ENCODE data around the gene NKRF. TPM values are rescaled to one million over a fixed set of nuclear protein-coding genes. Genes with fewer than 3 reads are reported as not detected.

The NKRF gene
- total and polyA plus RNA-seq, 9 donors, result 4.9 to 12.5 (median 9.5) TPM

DNA sequence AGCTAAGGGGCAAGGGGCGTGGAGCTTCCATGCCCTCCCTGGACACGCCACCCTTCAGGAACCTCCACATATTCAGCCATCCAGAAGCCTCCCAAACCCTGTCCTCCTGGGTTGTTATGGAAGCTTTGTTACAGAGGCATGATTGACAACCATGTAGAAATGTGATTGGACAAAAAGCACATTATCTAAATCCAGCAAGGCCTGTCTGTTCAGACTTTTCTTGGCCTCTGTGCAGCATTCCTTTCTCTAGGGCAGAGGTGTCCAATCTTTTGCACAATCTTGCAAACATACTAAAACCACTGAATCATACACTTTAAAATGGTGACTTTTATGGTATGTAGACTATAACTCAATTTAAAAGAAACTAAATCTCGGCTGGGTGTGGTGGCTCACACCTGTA lies 53.7 kb downstream of the NKRF start:
- no peak overlapping the region for H3K27ac ChIP-seq
- no peaks in the 10 kb centered on the region for H3K27me3 ChIP-seq
- no peak for DNase-seq
- intact Hi-C loops (cut with DNase I), result loop anchor here in 1 of 4 donors (10.0 kb wide), 1 partner anchor 738 kb away; no protein-coding TSS in a partner anchor
- H3K36me3 ChIP-seq, result no peaks in the 10 kb centered on the region
- no peak overlapping the region for H3K4me3 ChIP-seq
- no peaks in the 10 kb centered on the region for H3K9me3 ChIP-seq
- TF ChIP-seq POLR2A (IDR thresholded peaks at IDR 0.05) (no peak), EP300 (IDR thresholded peaks at IDR 0.05) (no peak)
- TF ChIP-seq, protein P1, sequence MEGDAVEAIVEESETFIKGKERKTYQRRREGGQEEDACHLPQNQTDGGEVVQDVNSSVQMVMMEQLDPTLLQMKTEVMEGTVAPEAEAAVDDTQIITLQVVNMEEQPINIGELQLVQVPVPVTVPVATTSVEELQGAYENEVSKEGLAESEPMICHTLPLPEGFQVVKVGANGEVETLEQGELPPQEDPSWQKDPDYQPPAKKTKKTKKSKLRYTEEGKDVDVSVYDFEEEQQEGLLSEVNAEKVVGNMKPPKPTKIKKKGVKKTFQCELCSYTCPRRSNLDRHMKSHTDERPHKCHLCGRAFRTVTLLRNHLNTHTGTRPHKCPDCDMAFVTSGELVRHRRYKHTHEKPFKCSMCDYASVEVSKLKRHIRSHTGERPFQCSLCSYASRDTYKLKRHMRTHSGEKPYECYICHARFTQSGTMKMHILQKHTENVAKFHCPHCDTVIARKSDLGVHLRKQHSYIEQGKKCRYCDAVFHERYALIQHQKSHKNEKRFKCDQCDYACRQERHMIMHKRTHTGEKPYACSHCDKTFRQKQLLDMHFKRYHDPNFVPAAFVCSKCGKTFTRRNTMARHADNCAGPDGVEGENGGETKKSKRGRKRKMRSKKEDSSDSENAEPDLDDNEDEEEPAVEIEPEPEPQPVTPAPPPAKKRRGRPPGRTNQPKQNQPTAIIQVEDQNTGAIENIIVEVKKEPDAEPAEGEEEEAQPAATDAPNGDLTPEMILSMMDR (IDR thresholded peaks at IDR 0.05), result no peak
- no peaks in the 10 kb centered on the region for H3K4me1 ChIP-seq (ENCODE audit: insufficient read depth)
- WGBS, 3 donors, result 64 to 74% (median 68%) methylated on average over 3 of the region's 3 CpGs

DNA sequence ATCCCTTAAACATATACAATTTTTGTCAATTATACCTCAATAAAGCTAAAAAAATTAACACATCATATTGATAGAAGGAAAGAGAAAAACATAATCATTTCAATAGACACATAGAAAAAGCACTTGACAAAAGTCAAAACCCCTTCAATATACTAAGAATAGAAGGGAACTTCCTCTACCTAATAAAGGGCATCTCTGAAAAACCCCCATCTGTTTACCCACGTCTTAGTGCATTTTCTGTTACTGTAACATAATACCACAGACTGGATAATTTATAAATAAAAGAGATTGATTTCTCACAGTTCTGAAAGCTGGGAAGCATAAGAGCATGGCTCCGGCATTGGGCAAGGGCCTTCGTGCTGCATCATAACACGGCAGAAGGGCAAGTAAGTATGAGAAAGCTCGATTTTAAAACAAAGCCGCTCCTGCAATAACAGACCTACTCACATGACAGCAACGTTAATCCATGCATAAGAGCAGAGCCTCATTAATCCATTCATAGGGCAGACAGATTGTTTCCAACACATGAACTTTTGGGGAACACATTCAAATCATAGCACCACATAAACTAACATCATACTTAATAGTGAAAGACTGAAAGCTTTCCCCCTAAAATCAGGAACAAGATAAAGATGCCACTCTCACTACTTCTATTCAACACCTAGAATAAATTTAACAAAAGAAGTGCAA lies 56.8 kb downstream of the NKRF start:
- TF ChIP-seq POLR2A (IDR thresholded peaks at IDR 0.05), result no peak
- TF ChIP-seq EP300 (IDR thresholded peaks at IDR 0.05), result no peak
- TF ChIP-seq, protein P1 (IDR thresholded peaks at IDR 0.05), result no peak
- WGBS, 3 donors, result 60 to 66% (median 60%) methylated on average over 7 of the region's 7 CpGs
- no peak for DNase-seq
- Histone ChIP-seq H3K4me1 (ENCODE audit: insufficient read depth) (no peaks in the 10 kb centered on the region), H3K9me3 (no peaks in the 10 kb centered on the region), H3K36me3 (no peaks in the 10 kb centered on the region), H3K4me3 (no peak overlapping the region), H3K27ac (no peak overlapping the region), H3K27me3 (no peaks in the 10 kb centered on the region)
- intact Hi-C loops (cut with DNase I), result loop anchor here in 1 of 4 donors (10.0 kb wide), 1 partner anchor 735 kb away; no protein-coding TSS in a partner anchor

DNA sequence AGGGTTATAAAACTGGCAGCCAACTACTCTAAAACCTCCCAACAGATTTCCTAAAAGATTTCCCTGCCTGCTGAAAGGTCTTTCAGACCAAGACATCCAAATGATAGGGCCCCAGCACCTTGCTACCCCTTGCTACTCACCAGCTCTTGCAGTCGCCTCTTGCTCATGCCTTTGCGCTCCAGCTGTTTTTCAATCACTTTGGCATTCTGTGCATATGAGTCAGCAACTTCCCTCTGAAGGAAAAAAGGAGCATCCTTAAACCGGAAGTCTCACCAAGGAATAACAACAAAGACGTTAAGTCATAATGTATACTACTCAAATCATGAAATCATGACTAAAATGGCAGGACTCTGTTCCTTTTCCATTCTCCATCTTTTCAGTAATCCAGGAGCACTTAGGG lies 65.0 kb downstream of the NKRF start:
- TF ChIP-seq, protein P1 (IDR thresholded peaks at IDR 0.05), result no peak
- TF ChIP-seq POLR2A (IDR thresholded peaks at IDR 0.05) (no peak), EP300 (IDR thresholded peaks at IDR 0.05) (no peak)

DNA sequence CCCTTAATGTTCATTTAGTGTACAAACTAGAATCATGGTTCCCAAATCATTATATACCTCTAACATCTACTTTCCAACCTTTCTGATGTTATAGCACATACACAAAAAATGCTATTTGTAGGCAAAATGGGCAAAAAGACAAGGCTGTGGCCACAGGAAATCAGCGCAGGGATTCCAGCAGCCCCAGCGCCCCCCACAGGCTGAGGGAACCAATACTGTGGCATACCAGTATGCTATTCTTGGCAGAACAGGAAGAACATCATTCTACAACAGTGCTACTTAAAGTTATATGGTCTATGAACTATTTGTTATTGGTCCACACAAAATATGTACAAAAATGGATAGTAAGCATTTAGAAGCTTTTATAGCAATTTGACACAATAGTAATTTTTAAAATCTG lies 66.4 kb downstream of the NKRF start:
- Histone ChIP-seq H3K4me1 (ENCODE audit: insufficient read depth) (no peaks in the 10 kb centered on the region), H3K27me3 (no peaks in the 10 kb centered on the region), H3K27ac (no peak overlapping the region), H3K4me3 (no peak overlapping the region), H3K36me3 (no peaks in the 10 kb centered on the region), H3K9me3 (no peaks in the 10 kb centered on the region)
- no peak for DNase-seq
- intact Hi-C loops (cut with DNase I), result no loop called here
- 27 to 40% (median 36%) methylated on average over 2 of the region's 2 CpGs for WGBS, 3 donors
- TF ChIP-seq, protein P1 (IDR thresholded peaks at IDR 0.05), result no peak
- no peak for TF ChIP-seq POLR2A (IDR thresholded peaks at IDR 0.05)
- no peak for TF ChIP-seq EP300 (IDR thresholded peaks at IDR 0.05)

More for the DNA sequence above, 65.0 kb downstream of the NKRF start:
- no peak overlapping the region for H3K27ac ChIP-seq
- no peak for DNase-seq
- H3K4me3 ChIP-seq, result no peak overlapping the region
- intact Hi-C loops (cut with DNase I), result no loop called here
- no peaks in the 10 kb centered on the region for H3K9me3 ChIP-seq
- WGBS, 3 donors, result 51 to 62% (median 60%) methylated on average over 4 of the region's 4 CpGs
- no peaks in the 10 kb centered on the region for H3K36me3 ChIP-seq
- H3K4me1 ChIP-seq (ENCODE audit: insufficient read depth), result no peaks in the 10 kb centered on the region
- no peaks in the 10 kb centered on the region for H3K27me3 ChIP-seq

MicroRNAs within 50 kb of the gene (microRNA counts, 767-probe panel; counts per million panel counts)
- 530 counts per million, percentile 78 among the panel's probes with 10 or more counts for microRNA hsa-miR-766-3p

Small RNA genes lying within 50 kb of the gene (microRNA-seq; reads per million reads assigned to microRNA genes)
- gene MIR766, result 2.3 to 3.4 (median 2.7) reads per million in 3 donors

Small RNA genes lying within 50 kb of the gene (small RNA-seq; reads per million reads assigned to genes)
- not detected for gene MIR766

Other genes with a start within 250 kb of the NKRF start
- gene SLC25A43, start 207.1 kb downstream of the NKRF start, total RNA-seq, result 10 to 100 TPM in 3 of 7 donors, 1 to 10 TPM in 4; 6.6 to 14.5 (median 8.2) TPM
- 10 to 100 TPM in 1 of 2 donors, 1 to 10 TPM in 1; 6.4 to 13.8 TPM for gene SLC25A43, start 207.1 kb downstream of the NKRF start, polyA plus RNA-seq
- gene SLC25A5, start 138.0 kb downstream of the NKRF start, total RNA-seq, result 100 to 1,000 TPM in 6 of 7 donors, 10 to 100 TPM in 1; 97.2 to 166 (median 138) TPM
- 100 to 1,000 TPM; 147 to 214 TPM for gene SLC25A5, start 138.0 kb downstream of the NKRF start, polyA plus RNA-seq
- 10 to 100 TPM; 18.9 to 27.3 (median 22.1) TPM for gene STEEP1, start 41.0 kb downstream of the NKRF start, total RNA-seq
- gene STEEP1, start 41.0 kb downstream of the NKRF start, polyA plus RNA-seq, result 10 to 100 TPM; 22.9 to 51.9 TPM
- 10 to 100 TPM; 25.0 to 40.1 (median 30.2) TPM for gene UBE2A, start 31.9 kb downstream of the NKRF start, total RNA-seq
- 10 to 100 TPM; 29.8 to 86.0 TPM for gene UBE2A, start 31.9 kb downstream of the NKRF start, polyA plus RNA-seq
- 10 to 100 TPM in 5 of 7 donors, 1 to 10 TPM in 2; 4.6 to 19.3 (median 13.5) TPM for gene SEPTIN6, start 86.7 kb upstream of the NKRF start, total RNA-seq
- 10 to 100 TPM in 1 of 2 donors, 1 to 10 TPM in 1; 6.6 to 37.9 TPM for gene SEPTIN6, start 86.7 kb upstream of the NKRF start, polyA plus RNA-seq
- 1 to 10 TPM in 1 of 7 donors, under 1 TPM in 4, not detected in 2; 0.25 to 2.3 (median 0.58) TPM for gene SOWAHD, start 152.2 kb upstream of the NKRF start, total RNA-seq
- under 1 TPM; 0.12 to 0.27 TPM for gene SOWAHD, start 152.2 kb upstream of the NKRF start, polyA plus RNA-seq
- 1,000 to 10,000 TPM; 2,907 to 8,735 (median 3,301) TPM for gene RPL39, start 185.2 kb upstream of the NKRF start, total RNA-seq
- over 10,000 TPM in 1 of 2 donors, 1,000 to 10,000 TPM in 1; 5,166 to 12,575 TPM for gene RPL39, start 185.2 kb upstream of the NKRF start, polyA plus RNA-seq
- 1 to 10 TPM; 3.5 to 8.1 (median 7.6) TPM for gene UPF3B, start 246.5 kb upstream of the NKRF start, total RNA-seq
- gene UPF3B, start 246.5 kb upstream of the NKRF start, polyA plus RNA-seq, result 10 to 100 TPM; 11.1 to 11.7 TPM